Left ventricle myocardium inferior (tissue), 1 donor: ENCODE results near the gene MLLT10. TPM values are rescaled to one million over a fixed set of nuclear protein-coding genes. Genes with fewer than 3 reads are reported as not detected.
"Not testable (repeated sequence)": the region's sequence is repeated elsewhere in the genome, so short reads cannot be mapped to it uniquely, and the experiment has no call there.

ENCODE experiments used
- DNase-seq: peaks from one replicate; pipeline ENCODE4 v3.0.0-alpha.2; 2020
- H3K27ac ChIP-seq: fragments of 200-600 bp; replicated peaks from 2 replicates; pipeline ENCODE4 v1.8.0; 2021
- H3K27me3 ChIP-seq: fragments of 200-600 bp; 2 replicates; pipeline ENCODE4 v1.8.0; 2021; ENCODE audit warnings: low read depth
- H3K36me3 ChIP-seq: fragments of 200-600 bp; 2 replicates; pipeline ENCODE4 v1.8.0; 2021
- H3K4me1 ChIP-seq: fragments of 200-600 bp; 2 replicates; pipeline ENCODE4 v1.8.0; 2021
- H3K4me3 ChIP-seq: fragments of 200-600 bp; 2 replicates; pipeline ENCODE4 v1.8.0; 2021; ENCODE audit warnings: mild to moderate bottlenecking, moderate library complexity
- H3K9me3 ChIP-seq: fragments of 200-600 bp; replicated peaks from 2 replicates; pipeline ENCODE4 v1.8.0; 2021
- CTCF ChIP-seq: fragments of 200-600 bp; IDR thresholded peaks from 2 replicates; pipeline ENCODE4 v1.8.0; 2021; ENCODE audit warnings: antibody characterized with exemption, mild to moderate bottlenecking, borderline replicate concordance
- intact Hi-C: fragments of 100-400 bp; cut with micrococcal nuclease; formaldehyde crosslinking; loops from one replicate; pipeline ENCODE4 v1.11.0; 2022
- total RNA-seq: library from RNA; stranded (reverse); fragmentation: NEBNext Ultra II Directional; extraction: Animal tissue kit (Norgen Biotek cat#: 25700); gene quantifications from one replicate; pipeline ENCODE4 v1.2.1, GENCODE V29; 2021
- donor health status: DM: no; HTN: yes; CAD: no; lungs with severe emphysema.

Gene MLLT10
- total RNA-seq, 1 donor from 2014 or later = 18.7 TPM

DNA sequence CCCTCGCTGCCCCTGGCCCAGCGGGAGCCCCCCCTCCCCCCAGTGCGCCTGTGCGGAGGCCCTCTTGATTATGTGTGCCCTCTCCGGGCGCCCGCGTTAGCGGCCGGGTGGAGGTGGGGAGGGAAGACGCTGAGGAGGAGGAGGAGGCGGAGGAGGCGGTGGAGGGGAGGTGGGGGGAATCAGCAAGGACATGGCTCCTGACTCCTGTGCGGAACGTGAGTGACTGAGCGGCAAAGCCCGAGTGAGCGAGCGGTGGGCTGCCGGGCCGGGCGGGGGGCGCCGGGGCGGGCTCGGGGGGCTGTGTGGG lies 201 bp downstream of the MLLT10 start:
- peak overlapping the region; percentile 99 for H3K27ac ChIP-seq
- no peaks in the 10 kb centered on the region for H3K27me3 ChIP-seq
- peaks cover 38% of the 10 kb centered on the region for H3K4me1 ChIP-seq
- intact Hi-C loops = no loop called here
- no peak for DNase-seq
- H3K9me3 ChIP-seq = no peaks in the 10 kb centered on the region
- peak overlapping the region; percentile 81 for H3K4me3 ChIP-seq
- TF ChIP-seq CTCF = no peak
- H3K36me3 ChIP-seq = peaks cover 21% of the 10 kb centered on the region

- DNase-seq = peak; percentile 53
- Histone ChIP-seq H3K27me3 (no peaks in the 10 kb centered on the region), H3K27ac (peak overlapping the region; percentile 99), H3K4me1 (peaks cover 34% of the 10 kb centered on the region), H3K4me3 (peak overlapping the region; percentile 81), H3K9me3 (no peaks in the 10 kb centered on the region), H3K36me3 (peaks cover 27% of the 10 kb centered on the region)
- peak; percentile 26 for TF ChIP-seq CTCF
- intact Hi-C loops = no loop called here
These were observed 817 bp downstream of the MLLT10 start for GRCh38 chr10:21534604-21535493.

GRCh38 chr10:21535494-21535965 lies 1.5 kb downstream of the MLLT10 start:
- TF ChIP-seq CTCF = no peak
- H3K4me1 ChIP-seq = peaks cover 34% of the 10 kb centered on the region

DNA sequence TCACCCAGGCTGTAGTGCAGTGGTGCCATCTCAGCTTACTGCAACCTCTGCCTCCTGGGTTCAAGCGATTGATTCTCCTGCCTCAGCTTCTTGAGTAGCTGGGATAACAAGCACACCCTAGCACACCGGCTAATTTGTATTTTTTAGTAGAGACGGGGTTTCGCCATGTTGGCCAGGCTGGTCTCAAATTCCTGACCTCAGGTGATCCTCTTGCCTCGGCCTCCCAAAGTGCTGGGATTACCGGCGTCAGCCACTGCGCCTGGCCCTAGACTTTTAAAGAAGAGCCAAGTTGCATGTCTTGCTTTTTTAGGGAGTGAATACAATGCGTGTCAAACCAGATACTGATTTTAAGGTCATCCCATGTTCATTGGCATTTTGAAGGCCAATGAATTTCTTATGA lies 1.9 kb downstream of the MLLT10 start:
- intact Hi-C loops, H3K27me3 ChIP-seq, DNase-seq, H3K9me3 ChIP-seq: not testable (repeated sequence)
- peaks cover 34% of the 10 kb centered on the region for H3K4me1 ChIP-seq
- H3K27ac ChIP-seq = peak overlapping the region; percentile 99
- H3K4me3 ChIP-seq = peak overlapping the region; percentile 81
- peaks cover 38% of the 10 kb centered on the region for H3K36me3 ChIP-seq

More at GRCh38 chr10:21535494-21535965, 1.5 kb downstream of the MLLT10 start:
- H3K9me3 ChIP-seq = no peaks in the 10 kb centered on the region
- H3K4me3 ChIP-seq = peak overlapping the region; percentile 81
- peaks cover 34% of the 10 kb centered on the region for H3K36me3 ChIP-seq
- no peaks in the 10 kb centered on the region for H3K27me3 ChIP-seq
- DNase-seq = no peak
- H3K27ac ChIP-seq = peak overlapping the region; percentile 99
- intact Hi-C loops = no loop called here

DNA sequence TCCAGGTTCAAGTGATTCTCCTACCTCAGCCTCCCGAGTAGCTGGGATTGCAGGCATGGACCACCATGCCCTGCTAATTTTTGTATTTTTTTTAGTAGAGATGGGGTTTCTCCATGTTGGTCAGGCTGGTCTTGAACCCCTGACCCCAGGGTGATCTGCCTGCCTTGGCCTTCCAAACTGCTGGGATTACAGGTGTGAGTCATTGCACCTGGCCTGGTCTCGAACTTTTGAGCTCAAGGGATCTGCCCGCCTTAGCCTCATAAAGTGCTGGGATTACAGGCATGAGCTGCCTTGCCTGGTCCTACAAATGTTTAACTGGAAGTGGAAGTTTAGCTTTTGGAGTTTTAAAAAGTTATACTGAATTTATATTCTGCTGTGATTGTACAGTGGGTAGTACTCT lies 2.8 kb downstream of the MLLT10 start:
- intact Hi-C loops = no loop called here
- Histone ChIP-seq H3K36me3 (peaks cover 47% of the 10 kb centered on the region), H3K4me3 (no peak overlapping the region), H3K27ac (no peak overlapping the region), H3K27me3 (no peaks in the 10 kb centered on the region), H3K9me3 (no peaks in the 10 kb centered on the region), H3K4me1 (peaks cover 34% of the 10 kb centered on the region)
- no peak for DNase-seq
- TF ChIP-seq CTCF = no peak

DNA sequence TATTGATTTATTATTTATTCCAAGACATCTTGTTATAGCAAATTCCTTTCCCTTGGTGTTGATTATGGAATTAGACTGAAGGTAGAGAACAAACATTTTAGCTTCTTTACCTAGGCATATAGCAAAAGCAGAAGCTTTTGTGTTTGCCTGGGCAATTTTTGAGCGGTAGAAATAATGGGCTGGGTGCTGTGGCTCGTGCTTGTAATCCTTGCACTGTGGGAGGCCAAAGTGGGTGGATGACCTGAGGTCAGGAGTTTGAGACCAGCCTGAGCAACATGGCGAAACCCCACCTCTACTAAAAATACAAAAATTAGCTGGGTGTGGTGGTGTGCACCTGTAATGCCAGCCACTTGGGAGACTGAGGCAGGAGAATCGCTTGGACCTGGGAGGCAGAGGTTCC lies 6.7 kb downstream of the MLLT10 start:
- DNase-seq, H3K27ac ChIP-seq, intact Hi-C loops, H3K4me3 ChIP-seq, H3K27me3 ChIP-seq, H3K9me3 ChIP-seq: not testable (repeated sequence)
- Histone ChIP-seq H3K4me1 (peaks cover 13% of the 10 kb centered on the region), H3K36me3 (peaks cover 86% of the 10 kb centered on the region)
